GM12873 (cell line): ENCODE data around the gene GDI2.

Experiments used
- CTCF ChIP-seq: IDR thresholded peaks from 2 replicates; pipeline ENCODE4 v1.5.1; 2012; ENCODE audit warnings: low read depth, mild to moderate bottlenecking, moderate library complexity, low read length, control low read depth; ENCODE audit not compliant: insufficient read depth; ENCODE audit errors: missing control alignments

The GDI2 gene

GRCh38 chr10:5775685-5776084 is 37.5 kb downstream of the GDI2 start:
- TF ChIP-seq CTCF: no peak

DNA sequence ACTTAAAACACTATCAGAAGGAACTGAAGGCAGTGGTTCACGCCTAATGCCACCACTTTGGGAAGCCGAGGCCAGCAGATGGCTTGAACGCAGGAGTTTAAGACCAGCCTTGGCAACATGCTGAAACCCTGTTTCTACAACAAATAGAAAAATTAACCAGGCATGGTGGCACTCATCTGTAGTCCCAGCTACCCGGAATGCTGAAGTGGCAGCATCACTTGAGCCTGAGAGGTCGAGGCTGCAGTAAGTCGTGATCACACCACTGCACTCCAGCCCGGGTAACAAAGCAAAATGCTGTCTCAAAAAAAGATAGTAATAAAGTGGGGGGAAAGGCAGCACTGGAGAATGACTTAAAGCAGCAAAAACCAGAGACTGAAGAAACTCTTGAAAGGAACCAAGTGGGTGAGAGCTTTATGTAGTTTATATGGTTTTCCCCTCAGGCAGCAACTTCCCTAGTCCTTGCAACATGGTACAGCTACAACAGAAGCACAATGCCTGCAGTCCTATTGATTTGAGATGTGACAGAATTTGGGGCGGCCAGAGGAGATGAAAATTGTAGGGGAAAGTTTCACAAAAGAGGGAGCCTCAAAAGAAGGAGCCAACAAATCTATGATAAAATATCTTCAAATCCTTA is 38.1 kb downstream of the GDI2 start:
- no peak for TF ChIP-seq CTCF

- TF ChIP-seq CTCF: no peak
Observed at GRCh38 chr10:5766189-5766588, 47.0 kb downstream of the GDI2 start.

DNA sequence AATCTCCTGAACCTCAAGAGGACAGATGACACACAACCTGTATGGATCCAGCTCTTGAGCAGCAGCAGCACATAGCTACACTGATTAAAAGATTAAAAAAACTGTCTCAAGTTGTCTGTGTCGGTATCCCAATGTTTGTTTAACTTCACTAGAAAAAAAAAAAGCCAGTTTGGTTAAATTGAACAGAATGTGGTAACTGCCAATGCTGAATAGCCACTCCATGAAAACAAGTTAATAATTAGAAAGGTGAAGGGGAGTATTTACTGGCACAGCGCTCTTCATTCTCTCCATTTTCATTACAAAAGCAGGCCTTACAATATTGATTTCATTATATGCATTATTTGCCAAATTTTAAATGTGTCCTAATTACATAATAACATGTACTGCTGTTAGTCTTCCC is 47.6 kb downstream of the GDI2 start:
- no peak for TF ChIP-seq CTCF

DNA sequence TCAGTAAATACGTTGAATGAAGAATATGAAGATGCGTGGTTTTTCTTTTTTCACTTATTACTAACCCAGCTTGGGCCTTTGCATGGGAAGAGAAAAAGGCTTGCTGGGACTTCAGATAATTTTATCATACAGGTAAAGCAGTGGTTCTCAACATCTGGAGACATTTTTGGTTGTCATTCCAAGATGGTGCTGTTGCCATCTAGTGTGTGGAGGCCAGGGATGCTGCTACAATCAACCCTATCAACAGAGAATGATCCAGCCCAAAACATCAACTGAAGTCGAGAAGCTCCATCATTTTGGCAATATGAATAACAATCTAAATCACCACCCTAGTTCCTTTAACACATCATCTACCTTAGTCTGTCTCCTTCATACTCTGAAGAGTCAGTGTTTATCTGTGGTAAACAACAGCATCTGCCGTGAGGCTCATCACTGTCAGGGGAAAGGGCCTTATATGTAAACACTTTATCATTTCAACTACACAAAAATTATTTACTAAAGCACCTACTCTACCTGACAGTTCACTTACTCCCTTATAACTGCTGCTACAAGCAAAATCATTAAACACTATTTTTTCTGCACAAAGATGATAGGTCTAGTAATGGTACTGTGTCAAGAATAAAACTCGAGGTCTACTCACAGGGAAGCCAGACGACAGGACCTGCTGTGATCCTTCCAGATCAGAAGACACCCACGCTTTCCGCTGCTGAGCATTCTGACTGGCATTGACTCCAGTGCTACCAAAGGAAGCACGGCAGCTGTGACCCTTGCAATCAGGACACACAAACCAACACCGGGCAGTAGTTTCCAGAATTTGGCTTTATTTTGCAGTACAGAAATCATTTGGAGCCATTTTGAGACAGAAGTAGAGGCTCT is 48.6 kb downstream of the GDI2 start:
- TF ChIP-seq CTCF: no peak

DNA sequence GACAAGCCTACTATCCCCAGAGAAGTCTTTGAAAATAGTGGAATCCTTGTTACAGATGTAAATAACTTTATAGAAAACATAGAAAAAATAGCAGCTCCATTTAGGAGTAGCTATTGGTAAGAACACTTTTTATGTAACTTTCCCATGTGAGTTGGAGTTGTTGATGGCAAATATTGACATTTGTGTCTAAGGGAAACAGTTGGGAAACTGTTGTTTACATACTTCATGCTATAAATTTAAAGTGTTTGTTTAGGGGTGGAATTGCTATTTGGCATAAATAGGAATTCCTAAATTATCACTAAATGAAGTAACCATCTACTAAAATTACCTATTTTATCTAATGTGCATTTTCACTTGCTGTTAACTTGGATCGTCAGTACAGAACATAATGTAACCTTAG is 50.7 kb downstream of the GDI2 start:
- no peak for TF ChIP-seq CTCF

DNA sequence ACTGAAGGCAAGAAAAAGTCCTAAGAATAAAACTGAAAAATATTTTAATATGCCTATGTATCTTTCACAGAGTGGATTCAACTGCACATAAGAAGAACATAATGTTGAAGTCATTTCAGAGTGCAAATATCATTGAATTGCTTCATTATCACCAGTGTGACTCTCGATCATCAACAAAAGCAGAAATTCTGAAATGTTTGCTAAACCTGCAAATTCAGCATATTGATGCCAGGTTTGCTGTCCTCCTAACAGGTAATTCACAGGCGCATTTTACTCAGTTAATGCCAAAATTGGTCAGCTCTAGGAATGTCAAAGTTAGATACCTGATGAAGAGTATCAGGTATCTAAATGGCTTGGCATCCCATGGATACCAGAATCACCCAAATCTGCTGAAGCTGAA is 52.0 kb downstream of the GDI2 start:
- TF ChIP-seq CTCF: no peak
